ENCODE measurements around the gene PCNX1. TPM values are rescaled to one million over a fixed set of nuclear protein-coding genes. Genes with fewer than 3 reads are reported as not detected.
"Not testable (repeated sequence)": the region's sequence is repeated elsewhere in the genome, so short reads cannot be mapped to it uniquely, and the experiment has no call there.

The PCNX1 gene
- polyA plus RNA-seq, 4 donors = 41.7 to 49.4 (median 44.3) TPM

- DNase-seq (ENCODE audit: low read depth in 4 of 4, low spot score in 2 of 4) = no peak
Observed at GRCh38 chr14:71141701-71142374, 234.6 kb downstream of the PCNX1 start.

- no peak for DNase-seq (ENCODE audit: low read depth in 4 of 4, low spot score in 2 of 4)
Observed at GRCh38 chr14:71142375-71143038, 235.2 kb downstream of the PCNX1 start.

- DNase-seq (ENCODE audit: low read depth in 4 of 4, low spot score in 2 of 4) = no peak
Observed at GRCh38 chr14:71143381-71144290, 236.4 kb downstream of the PCNX1 start.

- DNase-seq (ENCODE audit: low read depth in 4 of 4, low spot score in 2 of 4) = not testable (repeated sequence)
Observed at GRCh38 chr14:71147335-71147734, 240.1 kb downstream of the PCNX1 start.

GRCh38 chr14:71148627-71149026 is 241.4 kb downstream of the PCNX1 start:
- no peak for DNase-seq (ENCODE audit: low read depth in 4 of 4, low spot score in 2 of 4)

GRCh38 chr14:71150737-71151136 is 243.5 kb downstream of the PCNX1 start:
- no peak for DNase-seq (ENCODE audit: low read depth in 4 of 4, low spot score in 2 of 4)

GRCh38 chr14:71155743-71156142 is 248.5 kb downstream of the PCNX1 start:
- peak in 1 of 4 donors; percentile 21 for DNase-seq (ENCODE audit: low read depth in 4 of 4, low spot score in 2 of 4)

GRCh38 chr14:71163050-71163841 is 256.0 kb downstream of the PCNX1 start:
- DNase-seq (ENCODE audit: low read depth in 4 of 4, low spot score in 2 of 4) = no peak

- no peak for DNase-seq (ENCODE audit: low read depth in 4 of 4, low spot score in 2 of 4)
Observed at GRCh38 chr14:71163842-71164629, 256.8 kb downstream of the PCNX1 start.

Other genes starting within 250 kb of the PCNX1 start
- gene MAP3K9, start 97.9 kb upstream of the PCNX1 start, polyA plus RNA-seq (ENCODE audit: insufficient read length in 4 of 4) = 1 to 10 TPM; 3.3 to 5.4 (median 4.2) TPM